ENCODE measurements around the gene DCAF10. TPM values are rescaled to one million over a fixed set of nuclear protein-coding genes. Genes with fewer than 3 reads are reported as not detected.

DCAF10 gene
- total RNA-seq, 1 donor from 2014 or later, result 27.5 TPM

DNA sequence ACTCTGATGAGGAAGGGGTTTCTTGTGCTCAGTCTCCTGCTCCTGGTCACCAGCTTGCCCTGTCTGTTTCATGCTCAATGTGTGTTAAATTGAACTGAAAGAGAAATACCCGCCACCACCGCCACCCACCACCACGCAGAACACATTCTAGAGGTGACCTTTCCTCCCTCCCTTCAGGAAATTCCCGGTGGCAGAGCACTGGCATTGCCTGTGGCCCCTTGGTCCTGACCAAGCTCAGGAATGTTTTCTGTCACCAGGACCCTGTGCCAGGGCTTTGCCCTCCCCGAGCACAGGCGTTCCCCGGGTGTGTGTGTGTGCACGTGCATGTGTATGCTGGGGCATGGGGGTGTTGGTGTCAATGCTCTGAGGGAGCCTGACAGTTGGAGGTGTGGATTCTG lies 113.6 kb downstream of the DCAF10 start:
- H3K4me3 ChIP-seq, result no peak overlapping the region
- no peaks in the 10 kb centered on the region for H3K9me3 ChIP-seq
- H3K27ac ChIP-seq, result no peak overlapping the region
- no peaks in the 10 kb centered on the region for H3K36me3 ChIP-seq
- intact Hi-C loops (cut with DNase I), result loop anchor here (5.0 to 10.0 kb wide), 2 partner anchors 153 to 521 kb away; partner anchors contain the start of gene SHB
- H3K27me3 ChIP-seq, result no peaks in the 10 kb centered on the region
- H3K4me1 ChIP-seq, result peaks cover 5% of the 10 kb centered on the region
- TF ChIP-seq POLR2A (IDR thresholded peaks at IDR 0.05) (no peak), POLR2AphosphoS5 (IDR thresholded peaks at IDR 0.05; ENCODE audit: insufficient read depth in 1 of 2, low read depth in 1 of 2) (peak in 1 of 2 donors; percentile 4)
- DNase-seq (ENCODE audit: extremely low spot score in 2 of 2), result peak in 1 of 2 donors; percentile 83

DNA sequence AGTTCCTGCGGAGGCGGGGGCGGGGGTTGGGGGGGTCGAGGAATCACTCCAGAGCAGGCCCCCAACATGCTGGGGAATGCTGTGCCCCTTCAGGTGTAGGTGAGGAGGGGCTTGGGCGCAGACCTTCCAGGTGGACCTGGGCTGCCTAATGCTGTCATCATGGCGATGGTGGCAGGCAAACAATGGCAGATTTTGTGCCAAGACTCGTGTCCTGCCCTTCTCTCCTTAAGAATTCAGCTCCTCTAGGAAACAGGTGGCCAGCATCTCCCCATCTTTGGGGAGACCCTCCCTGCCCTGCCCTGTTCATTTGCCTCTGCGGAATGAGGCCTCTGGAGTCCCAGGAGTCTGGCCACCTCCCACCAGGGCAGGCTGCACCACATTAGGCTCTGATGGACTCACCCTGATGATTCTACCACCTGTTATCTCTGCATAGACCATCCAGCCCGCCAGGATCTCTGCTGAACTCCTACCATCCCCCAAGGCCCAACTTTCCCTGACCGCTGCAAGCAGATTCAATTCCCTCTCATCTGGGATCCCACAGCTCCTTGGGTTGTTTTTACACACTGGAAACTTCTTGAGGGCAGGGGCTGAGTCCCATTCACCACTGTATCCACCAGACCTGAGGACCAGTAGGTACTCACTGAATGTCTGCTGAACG lies 114.2 kb downstream of the DCAF10 start:
- no peaks in the 10 kb centered on the region for H3K9me3 ChIP-seq
- no peaks in the 10 kb centered on the region for H3K36me3 ChIP-seq
- H3K27me3 ChIP-seq, result no peaks in the 10 kb centered on the region
- H3K4me3 ChIP-seq, result no peak overlapping the region
- peak in 1 of 2 donors; percentile 83 for DNase-seq (ENCODE audit: extremely low spot score in 2 of 2)
- no peak overlapping the region for H3K27ac ChIP-seq
- intact Hi-C loops (cut with DNase I), result loop anchor here (5.0 to 10.0 kb wide), 2 partner anchors 152 to 520 kb away; partner anchors contain the start of gene SHB
- H3K4me1 ChIP-seq, result peaks cover 5% of the 10 kb centered on the region
- no peak for TF ChIP-seq POLR2A (IDR thresholded peaks at IDR 0.05)
- no peak for TF ChIP-seq POLR2AphosphoS5 (IDR thresholded peaks at IDR 0.05; ENCODE audit: insufficient read depth in 1 of 2, low read depth in 1 of 2)
- TF ChIP-seq, protein P1, sequence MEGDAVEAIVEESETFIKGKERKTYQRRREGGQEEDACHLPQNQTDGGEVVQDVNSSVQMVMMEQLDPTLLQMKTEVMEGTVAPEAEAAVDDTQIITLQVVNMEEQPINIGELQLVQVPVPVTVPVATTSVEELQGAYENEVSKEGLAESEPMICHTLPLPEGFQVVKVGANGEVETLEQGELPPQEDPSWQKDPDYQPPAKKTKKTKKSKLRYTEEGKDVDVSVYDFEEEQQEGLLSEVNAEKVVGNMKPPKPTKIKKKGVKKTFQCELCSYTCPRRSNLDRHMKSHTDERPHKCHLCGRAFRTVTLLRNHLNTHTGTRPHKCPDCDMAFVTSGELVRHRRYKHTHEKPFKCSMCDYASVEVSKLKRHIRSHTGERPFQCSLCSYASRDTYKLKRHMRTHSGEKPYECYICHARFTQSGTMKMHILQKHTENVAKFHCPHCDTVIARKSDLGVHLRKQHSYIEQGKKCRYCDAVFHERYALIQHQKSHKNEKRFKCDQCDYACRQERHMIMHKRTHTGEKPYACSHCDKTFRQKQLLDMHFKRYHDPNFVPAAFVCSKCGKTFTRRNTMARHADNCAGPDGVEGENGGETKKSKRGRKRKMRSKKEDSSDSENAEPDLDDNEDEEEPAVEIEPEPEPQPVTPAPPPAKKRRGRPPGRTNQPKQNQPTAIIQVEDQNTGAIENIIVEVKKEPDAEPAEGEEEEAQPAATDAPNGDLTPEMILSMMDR (IDR thresholded peaks at IDR 0.05), result no peak

DNA sequence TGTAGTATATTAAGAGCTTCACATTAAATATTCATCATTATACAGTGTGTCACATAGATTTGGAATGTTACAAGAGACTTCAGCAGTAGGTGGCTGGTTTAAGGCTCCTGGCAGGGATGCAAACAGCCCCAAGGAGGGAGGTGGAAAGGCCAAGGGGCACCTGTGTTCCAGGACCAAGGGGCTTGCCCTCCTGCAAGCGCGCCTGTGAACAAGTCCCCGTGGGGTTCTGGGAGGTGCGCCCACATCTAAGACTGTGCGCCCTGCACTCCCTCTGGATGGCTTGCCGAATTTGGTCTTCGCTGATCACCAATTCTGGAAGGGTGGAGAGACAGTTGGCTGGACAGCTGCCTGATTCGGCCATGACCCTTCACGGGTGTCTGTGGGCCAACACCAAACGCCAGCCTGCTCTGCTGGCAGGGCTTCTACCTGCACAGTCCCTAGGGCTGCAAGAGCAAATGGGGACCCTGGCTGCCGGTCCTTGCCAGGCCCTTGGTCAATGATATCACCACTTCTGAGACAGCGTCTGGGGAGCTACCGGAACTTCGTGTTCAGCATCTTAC lies 115.4 kb downstream of the DCAF10 start:
- Histone ChIP-seq H3K4me1 (peaks cover 12% of the 10 kb centered on the region), H3K27ac (no peak overlapping the region), H3K36me3 (no peaks in the 10 kb centered on the region), H3K4me3 (no peak overlapping the region), H3K27me3 (no peaks in the 10 kb centered on the region), H3K9me3 (no peaks in the 10 kb centered on the region)
- TF ChIP-seq POLR2A (IDR thresholded peaks at IDR 0.05) (no peak), POLR2AphosphoS5 (IDR thresholded peaks at IDR 0.05; ENCODE audit: insufficient read depth in 1 of 2, low read depth in 1 of 2) (no peak)
- DNase-seq (ENCODE audit: extremely low spot score in 2 of 2), result peak in 1 of 2 donors; percentile 85
- intact Hi-C loops (cut with DNase I), result loop anchor here (10.0 kb wide), 1 partner anchor 519 kb away; no protein-coding TSS in a partner anchor

DNA sequence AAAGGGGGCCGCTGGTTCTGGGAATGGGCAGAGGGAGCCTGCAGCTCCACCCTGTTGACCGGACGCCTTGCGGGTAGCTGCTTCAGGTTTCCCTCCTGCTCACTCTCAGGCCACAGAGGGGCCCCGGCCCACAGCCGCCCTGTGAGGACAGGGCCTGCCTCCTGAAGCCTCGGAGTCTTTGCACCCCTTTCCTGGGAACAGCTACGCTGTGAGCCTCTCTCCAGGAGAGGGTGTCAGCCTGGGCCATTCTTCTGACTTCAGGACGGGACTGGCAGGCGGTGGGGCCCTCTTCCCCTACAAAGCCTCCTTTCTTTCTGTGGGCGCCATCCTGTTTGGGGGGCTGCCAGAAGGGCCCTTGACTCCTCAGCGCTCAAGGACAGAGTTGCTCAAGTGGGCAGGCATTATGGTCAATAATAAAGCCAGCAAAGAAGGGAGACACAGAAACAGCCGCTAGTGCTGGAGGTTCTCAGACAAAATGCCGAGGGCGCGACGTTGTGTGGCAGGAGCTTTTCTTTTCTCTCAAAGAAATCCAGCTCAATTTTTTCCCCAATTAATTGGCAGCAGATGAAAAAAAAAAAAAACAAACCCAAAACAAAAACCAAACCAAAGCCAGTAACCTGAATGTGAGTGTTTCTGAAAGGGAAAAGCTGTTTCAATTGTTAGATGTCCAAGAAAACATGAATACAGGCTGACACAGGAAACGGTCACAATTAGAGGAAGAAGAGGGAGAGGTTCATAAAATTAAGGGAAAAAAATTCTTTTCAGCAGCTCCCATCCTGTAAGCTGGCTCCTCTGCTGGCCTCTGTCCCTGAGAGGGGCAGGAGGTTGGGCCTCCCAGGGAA lies 116.1 kb downstream of the DCAF10 start:
- H3K27ac ChIP-seq, result no peak overlapping the region
- DNase-seq (ENCODE audit: extremely low spot score in 2 of 2), result no peak
- H3K36me3 ChIP-seq, result no peaks in the 10 kb centered on the region
- peak in 1 of 2 donors; percentile 47 for TF ChIP-seq POLR2AphosphoS5 (IDR thresholded peaks at IDR 0.05; ENCODE audit: insufficient read depth in 1 of 2, low read depth in 1 of 2)
- TF ChIP-seq POLR2A (IDR thresholded peaks at IDR 0.05), result no peak
- TF ChIP-seq, protein P1 (IDR thresholded peaks at IDR 0.05), result no peak
- H3K4me1 ChIP-seq, result peaks cover 16% of the 10 kb centered on the region
- H3K27me3 ChIP-seq, result no peaks in the 10 kb centered on the region
- intact Hi-C loops (cut with DNase I), result loop anchor here (10.0 kb wide), 1 partner anchor 518 kb away; no protein-coding TSS in a partner anchor
- H3K4me3 ChIP-seq, result no peak overlapping the region
- no peaks in the 10 kb centered on the region for H3K9me3 ChIP-seq

Other genes with a start within 250 kb of the DCAF10 start
- gene FBXO10, start 224.4 kb upstream of the DCAF10 start, total RNA-seq, result 14.0 TPM
- gene TOMM5, start 208.2 kb upstream of the DCAF10 start, total RNA-seq, result 70.7 TPM
- gene FRMPD1, start 149.8 kb upstream of the DCAF10 start, total RNA-seq, result 0.98 TPM
- 4.7 TPM for gene TRMT10B, start 47.0 kb upstream of the DCAF10 start, total RNA-seq
- 77.8 TPM for gene EXOSC3, start 15.7 kb upstream of the DCAF10 start, total RNA-seq
- 26.0 TPM for gene SLC25A51, start 103.3 kb downstream of the DCAF10 start, total RNA-seq

Measured in vagina (tissue), 2 donors.